Activated CD4-positive, alpha-beta T cell treated with anti-CD3 and anti-CD28 coated beads, Interleukin-2, amount 50 U/mL, for 24 hours (primary cell): ENCODE data around the gene ABCC3.
"Not testable (repeated sequence)": the region's sequence is repeated elsewhere in the genome, so short reads cannot be mapped to it uniquely, and the experiment has no call there.

ENCODE experiments used
- DNase-seq, 2 donors: peaks; one replicate each; pipeline ENCODE4 v3.0.0-alpha.2; 2020; ENCODE audit warnings: low read depth in 1 of 2, low spot score in 1 of 2

ABCC3 gene

DNA sequence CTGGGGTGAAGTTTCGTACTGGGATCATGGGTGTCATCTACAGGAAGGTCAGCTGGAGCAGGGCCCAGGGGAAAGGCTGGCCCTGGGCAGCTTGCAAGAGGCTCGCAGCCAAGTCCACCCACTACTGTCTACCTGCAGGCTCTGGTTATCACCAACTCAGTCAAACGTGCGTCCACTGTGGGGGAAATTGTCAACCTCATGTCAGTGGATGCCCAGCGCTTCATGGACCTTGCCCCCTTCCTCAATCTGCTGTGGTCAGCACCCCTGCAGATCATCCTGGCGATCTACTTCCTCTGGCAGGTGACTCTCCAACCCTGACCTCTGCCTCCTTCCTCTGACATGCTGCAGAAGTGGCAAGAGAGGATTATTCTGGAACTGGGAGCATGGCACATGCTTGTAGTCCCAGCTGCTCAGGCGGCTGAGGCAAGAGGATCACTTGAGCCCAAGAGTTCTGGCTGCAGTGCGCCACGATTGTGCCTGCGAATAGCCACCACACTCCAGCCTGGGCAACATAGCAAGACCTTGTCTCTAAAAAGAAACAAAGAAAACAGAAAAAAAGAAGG lies 29.2 kb downstream of the ABCC3 start:
- DNase-seq: no peak

GRCh38 chr17:50664788-50665458 lies 30.2 kb downstream of the ABCC3 start:
- DNase-seq: no peak

- DNase-seq: no peak
Observed at GRCh38 chr17:50665838-50666237, 31.2 kb downstream of the ABCC3 start.

DNA sequence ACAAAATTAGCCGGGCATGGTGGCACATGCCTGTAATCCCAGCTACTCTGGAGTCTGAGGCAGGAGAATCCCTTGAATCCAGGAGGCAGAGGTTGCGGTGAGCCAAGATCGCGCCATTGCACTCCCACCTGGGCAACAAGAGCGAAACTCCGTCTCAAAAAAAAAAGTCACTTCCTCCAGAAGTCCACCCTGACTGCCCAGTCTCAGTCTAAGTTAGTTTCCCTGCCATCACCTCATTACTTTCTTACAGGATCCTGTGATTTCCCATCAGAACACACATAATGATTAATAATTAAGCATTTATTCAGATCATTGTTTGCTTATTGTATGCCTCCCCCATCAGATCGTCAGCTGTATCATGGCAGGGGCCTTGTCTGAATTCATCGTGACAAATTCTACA lies 31.6 kb downstream of the ABCC3 start:
- no peak for DNase-seq

GRCh38 chr17:50667259-50668024 lies 32.8 kb downstream of the ABCC3 start:
- no peak for DNase-seq

- DNase-seq: no peak
Observed at GRCh38 chr17:50668025-50668837, 33.5 kb downstream of the ABCC3 start.

DNA sequence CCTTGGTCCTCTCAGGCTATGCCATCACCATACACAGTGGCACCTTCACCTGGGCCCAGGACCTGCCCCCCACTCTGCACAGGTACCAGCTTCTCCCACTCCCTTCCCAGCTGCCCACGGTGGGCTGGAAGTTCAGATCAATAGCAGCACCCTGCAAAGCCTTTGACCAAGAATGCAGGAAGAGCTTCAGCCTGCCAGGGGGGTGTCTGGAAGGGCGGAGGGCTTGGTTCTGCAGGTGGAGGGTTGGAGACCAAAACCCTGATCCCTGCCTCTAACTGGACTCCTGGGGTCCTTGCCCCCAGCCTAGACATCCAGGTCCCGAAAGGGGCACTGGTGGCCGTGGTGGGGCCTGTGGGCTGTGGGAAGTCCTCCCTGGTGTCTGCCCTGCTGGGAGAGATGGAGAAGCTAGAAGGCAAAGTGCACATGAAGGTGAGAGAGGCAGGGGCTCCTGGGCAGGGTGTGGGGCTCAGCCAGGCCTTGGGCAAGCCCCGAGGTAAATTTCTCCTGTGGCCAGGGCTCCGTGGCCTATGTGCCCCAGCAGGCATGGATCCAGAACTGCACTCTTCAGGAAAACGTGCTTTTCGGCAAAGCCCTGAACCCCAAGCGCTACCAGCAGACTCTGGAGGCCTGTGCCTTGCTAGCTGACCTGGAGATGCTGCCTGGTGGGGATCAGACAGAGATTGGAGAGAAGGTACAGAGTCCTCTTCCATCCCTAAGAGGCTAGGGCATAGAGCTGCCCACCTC lies 34.3 kb downstream of the ABCC3 start:
- no peak for DNase-seq

DNA sequence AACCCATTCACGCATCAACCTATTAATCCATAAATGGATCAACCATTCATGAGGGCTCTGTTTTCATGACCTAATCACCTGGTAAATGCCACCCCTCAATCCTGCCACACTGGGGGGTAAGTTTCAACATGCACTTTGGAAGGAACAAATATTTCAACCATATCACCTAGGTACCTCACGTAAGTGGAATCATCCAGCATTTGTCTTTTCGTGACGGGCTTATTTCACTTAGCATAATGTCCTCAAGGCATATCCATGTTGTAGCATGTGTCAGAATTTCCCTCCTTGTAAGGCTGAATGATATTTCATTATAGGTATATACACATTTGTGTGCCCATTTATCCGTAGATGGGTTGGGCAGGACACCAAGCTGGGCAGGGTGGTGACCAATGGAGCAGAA lies 37.4 kb downstream of the ABCC3 start:
- no peak for DNase-seq

DNA sequence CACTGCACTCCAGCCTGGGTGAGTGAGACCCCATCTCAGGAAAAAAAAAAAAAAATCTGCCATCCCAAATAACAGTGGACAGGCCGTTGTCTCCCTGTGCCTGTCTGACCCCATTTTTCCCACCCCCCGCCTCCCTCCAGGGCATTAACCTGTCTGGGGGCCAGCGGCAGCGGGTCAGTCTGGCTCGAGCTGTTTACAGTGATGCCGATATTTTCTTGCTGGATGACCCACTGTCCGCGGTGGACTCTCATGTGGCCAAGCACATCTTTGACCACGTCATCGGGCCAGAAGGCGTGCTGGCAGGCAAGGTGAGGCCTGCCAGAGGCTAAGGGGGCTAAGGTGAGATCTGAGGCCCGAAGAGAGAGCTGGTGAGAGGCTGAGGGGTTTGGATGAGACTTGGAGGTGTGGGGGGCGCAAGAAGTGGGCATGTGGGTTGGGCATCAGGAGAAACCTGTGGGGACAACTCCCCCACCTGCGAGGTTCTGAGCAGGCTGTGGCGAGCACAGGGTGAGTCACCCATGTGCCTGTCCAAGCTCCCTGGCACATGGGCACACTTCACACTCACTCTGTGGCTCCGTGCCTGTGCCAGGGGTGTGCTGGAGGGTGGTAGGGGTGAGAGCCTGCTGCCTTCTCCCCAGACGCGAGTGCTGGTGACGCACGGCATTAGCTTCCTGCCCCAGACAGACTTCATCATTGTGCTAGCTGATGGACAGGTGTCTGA lies 38.3 kb downstream of the ABCC3 start:
- DNase-seq: no peak

- DNase-seq: no peak
Observed at GRCh38 chr17:50675190-50675589, 40.5 kb downstream of the ABCC3 start.

DNA sequence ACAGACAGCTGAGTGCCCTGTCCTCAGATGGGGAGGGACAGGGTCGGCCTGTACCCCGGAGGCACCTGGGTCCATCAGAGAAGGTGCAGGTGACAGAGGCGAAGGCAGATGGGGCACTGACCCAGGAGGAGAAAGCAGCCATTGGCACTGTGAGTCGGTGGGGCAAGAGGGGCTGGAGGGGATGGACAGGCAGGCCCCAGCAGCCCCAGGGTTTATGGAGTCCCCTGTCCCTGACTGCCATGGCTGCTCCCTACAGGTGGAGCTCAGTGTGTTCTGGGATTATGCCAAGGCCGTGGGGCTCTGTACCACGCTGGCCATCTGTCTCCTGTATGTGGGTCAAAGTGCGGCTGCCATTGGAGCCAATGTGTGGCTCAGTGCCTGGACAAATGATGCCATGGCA lies 40.9 kb downstream of the ABCC3 start:
- no peak for DNase-seq

DNA sequence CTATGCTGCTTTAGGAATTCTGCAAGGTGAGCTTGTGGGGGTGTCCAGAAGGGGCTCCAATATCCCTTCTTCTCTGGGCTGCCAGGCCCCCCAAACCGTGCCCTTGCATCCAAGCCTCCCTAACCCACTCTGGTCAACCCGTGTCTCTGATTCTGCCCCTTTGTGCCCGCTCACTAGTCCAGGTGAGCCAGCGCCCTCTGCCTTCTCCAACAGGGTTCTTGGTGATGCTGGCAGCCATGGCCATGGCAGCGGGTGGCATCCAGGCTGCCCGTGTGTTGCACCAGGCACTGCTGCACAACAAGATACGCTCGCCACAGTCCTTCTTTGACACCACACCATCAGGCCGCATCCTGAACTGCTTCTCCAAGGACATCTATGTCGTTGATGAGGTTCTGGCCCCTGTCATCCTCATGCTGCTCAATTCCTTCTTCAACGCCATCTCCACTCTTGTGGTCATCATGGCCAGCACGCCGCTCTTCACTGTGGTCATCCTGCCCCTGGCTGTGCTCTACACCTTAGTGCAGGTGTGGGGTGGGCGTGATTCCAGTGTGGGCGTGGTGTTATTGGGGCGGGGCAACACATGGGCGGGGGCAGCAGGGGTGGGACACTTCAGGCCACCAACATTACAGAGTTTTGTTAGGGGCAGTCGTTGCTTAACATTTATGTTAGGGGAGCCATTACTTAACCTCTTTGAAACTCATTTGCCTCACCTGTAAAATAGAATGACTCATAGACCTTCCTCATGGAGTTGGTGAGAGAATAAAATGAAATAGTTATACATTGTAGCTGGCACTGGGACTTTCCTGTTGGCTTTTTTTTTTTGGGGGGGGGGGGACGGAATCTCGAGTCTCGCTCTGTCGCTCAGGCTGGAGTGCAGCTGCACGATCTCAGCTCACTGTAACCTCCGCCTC lies 41.6 kb downstream of the ABCC3 start:
- DNase-seq: no peak

GRCh38 chr17:50677851-50678375 lies 43.2 kb downstream of the ABCC3 start:
- DNase-seq: no peak

GRCh38 chr17:50679008-50679544 lies 44.4 kb downstream of the ABCC3 start:
- no peak for DNase-seq

- DNase-seq: no peak
Observed at GRCh38 chr17:50680126-50680525, 45.4 kb downstream of the ABCC3 start.

GRCh38 chr17:50680543-50681262 lies 46.0 kb downstream of the ABCC3 start:
- DNase-seq: not testable (repeated sequence)

DNA sequence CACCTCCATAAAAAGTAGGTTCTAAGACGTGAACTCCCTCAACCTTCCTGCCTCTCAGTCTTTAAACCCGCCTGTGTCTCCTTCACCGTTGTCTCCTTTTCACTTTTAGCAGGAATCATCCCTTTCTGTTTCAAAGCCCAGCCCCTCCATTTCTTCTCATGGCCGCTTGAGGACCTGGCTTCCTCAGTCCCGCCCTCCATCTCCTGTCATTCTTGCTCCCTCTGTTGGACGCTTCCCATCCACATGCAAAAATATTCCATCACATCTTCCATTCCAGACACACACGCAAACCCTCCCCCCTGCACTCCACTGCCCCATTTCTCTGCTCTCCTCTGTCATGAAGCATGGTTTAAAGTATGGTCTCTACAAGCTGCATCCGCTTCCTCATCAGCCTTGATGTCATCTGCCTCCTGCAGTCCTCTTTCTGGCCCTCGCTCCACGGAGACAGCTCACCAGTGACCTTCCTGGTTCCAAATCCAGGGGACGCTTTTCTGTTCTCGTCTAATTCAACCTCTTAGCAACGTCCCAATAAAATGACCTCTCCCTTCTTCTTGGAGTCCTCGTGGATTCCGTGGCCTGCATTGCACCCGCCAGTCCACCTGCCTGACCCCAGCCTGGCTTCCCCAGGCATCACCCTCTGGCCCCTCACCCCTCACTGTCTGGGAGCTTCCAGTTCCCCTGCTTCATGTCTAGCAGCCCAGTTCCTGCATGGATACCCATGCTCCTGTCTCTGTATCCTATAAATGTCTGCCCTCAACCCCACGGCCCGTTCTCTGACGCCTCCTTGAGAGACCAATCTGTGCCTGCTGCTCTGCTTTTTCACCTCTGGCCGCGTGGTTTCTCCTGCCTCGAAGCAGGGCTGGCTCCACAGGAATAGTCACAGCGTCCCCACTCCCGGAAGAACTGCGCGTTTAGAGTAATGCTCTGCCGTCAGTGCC lies 46.9 kb downstream of the ABCC3 start:
- DNase-seq: no peak
